NCI-H69 (cell line): ENCODE data around the gene NR1H4.
"Not testable (repeated sequence)": the region's sequence is repeated elsewhere in the genome, so short reads cannot be mapped to it uniquely, and the experiment has no call there.

Experiments used
- DNase-seq: peaks from one replicate; lab custom pipeline; 2025; lab: John Stamatoyannopoulos, UW

The NR1H4 gene

GRCh38 chr12:100567945-100568344, 94.3 kb downstream of the NR1H4 start:
- DNase-seq: no peak

GRCh38 chr12:100572184-100572583, 98.5 kb downstream of the NR1H4 start:
- DNase-seq: no peak

GRCh38 chr12:100573292-100574186, 99.9 kb downstream of the NR1H4 start, which contains the start of gene GAS2L3:
GAS2L3 (plus strand) TSS chr12:100573684; CDS start chr12:100594905, 21,221 bp downstream.
- peak; percentile 98 for DNase-seq

GRCh38 chr12:100574187-100575074, 100.8 kb downstream of the NR1H4 start:
- peak; percentile 84 for DNase-seq

DNA sequence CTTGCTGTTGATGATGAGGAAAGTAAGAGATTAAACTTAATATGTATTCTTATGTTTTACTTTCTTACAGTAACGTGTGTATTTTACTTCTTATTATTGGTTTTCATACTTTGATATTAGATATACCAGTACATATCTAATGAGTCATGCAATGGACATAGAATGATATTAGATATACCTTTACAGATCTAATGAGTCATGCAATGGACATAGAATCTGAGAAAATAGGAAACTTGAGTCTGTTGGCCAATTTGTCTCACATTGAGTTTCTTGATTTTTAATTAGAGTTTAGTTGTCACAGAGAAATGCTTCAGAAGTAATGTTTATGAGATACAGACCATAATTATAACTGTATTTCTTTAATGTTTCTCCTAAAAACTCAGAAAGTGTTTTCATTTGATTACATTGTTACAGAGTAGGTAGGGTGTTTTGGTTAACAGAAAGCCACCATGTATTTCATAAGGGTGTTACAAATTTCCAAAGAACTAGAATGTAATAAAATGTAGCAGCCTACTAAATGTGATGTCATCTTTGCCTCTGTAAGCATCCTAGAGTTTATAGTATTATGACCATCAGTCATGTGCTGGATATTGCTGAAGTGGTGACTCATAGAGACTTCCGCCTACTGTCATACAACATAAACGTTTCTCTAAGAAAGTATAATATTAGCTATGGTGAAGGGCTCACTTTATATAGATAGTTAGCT, 102.8 kb downstream of the NR1H4 start:
- DNase-seq: peak; percentile 59

- no peak for DNase-seq
Measured at GRCh38 chr12:100578923-100579322, 105.3 kb downstream of the NR1H4 start.

DNA sequence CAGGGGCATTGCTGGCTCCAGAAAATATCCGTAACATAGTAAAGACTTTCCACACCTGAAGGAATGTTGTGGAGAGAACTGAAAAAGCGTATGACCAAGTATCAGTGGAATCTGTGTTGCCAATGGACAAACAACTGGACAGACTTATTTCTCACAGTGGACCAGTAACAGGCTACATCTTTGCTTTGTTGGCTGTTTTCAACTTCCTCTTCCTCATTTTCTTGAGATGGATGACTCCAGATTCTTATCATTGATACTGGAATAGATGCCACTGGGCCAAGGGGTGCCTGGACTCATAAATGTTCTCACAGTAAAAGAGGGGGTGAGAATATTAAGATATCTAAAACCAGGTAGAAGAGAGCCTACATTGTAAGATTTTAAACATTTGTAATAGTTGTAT, 106.2 kb downstream of the NR1H4 start:
- DNase-seq: no peak

- no peak for DNase-seq
Measured at GRCh38 chr12:100584256-100584655, 110.6 kb downstream of the NR1H4 start.

DNA sequence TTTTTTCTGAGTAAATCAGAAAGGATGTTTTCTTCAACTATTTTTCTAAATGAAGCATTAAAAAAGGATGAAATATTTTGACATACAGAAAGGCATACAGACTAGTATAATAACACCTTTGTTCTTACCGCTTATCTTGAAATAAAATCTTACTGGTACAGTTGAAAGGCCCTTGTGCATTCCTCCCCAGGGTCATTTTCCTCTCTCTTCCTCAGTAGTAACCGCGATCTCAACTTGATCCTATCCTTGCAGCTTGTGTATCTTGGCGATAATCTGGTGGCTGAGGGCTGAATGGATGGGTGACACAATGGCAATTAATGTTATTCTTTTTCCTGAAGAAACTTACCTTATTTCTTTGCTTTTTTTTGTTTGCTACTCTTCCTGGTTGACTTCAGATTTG, 118.3 kb downstream of the NR1H4 start:
- DNase-seq: peak; percentile 31

GRCh38 chr12:100593490-100593889, 119.8 kb downstream of the NR1H4 start:
- peak; percentile 84 for DNase-seq

DNA sequence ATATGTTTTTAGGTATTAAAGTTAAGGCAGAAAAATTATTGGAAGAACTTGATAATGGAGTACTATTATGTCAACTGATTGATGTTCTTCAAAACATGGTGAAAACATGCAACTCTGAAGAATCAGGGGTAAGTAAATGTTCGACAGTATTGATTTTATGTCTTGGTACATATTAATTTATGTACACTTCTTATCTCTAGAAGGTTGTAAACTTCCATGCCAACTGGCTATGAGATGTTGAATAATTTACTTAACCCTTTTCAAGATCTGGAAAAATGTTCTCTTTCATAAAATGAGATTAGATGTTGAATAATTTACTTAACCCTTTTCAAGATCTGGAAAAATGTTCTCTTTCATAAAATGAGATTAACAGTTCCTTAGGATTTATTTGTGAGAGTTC, 128.0 kb downstream of the NR1H4 start:
- DNase-seq: no peak

GRCh38 chr12:100602997-100603396, 129.3 kb downstream of the NR1H4 start:
- not testable (repeated sequence) for DNase-seq

GRCh38 chr12:100608776-100609175, 135.1 kb downstream of the NR1H4 start:
- DNase-seq: no peak

DNA sequence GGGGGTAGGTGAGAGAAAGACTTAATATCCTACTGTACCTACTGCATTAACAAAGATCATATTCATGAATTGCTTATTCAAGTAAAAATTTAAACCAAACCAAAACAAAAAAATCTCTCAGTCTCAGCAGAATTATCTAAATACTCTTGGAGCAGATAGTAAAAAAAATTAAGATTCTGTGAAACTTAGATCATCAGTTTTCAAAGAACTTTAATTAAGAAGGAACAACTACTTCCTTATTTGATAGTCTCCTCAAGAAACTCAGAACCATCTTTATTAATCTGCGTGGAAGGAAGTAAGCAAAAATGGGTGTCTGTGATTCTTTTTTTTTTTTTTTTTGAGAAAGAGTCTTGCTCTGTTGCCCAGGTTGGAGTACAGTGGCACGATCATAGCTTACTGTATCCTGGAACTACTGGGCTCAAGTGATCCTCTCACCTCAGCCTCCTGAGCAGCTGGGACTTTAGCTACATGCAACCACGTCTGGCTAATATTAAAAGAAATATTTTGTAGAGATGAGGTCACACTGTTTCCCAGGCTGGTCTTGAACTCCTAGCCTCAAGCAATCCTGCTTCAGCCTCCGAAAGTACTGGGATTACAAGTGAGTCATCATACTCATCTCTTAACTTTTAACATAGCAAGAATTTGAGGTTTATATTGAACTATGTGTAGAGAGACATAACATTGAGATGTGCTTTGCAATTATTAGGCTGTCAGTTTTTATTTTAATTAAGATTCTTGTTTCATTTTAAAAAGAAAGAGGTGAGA, 137.2 kb downstream of the NR1H4 start:
- DNase-seq: no peak

DNA sequence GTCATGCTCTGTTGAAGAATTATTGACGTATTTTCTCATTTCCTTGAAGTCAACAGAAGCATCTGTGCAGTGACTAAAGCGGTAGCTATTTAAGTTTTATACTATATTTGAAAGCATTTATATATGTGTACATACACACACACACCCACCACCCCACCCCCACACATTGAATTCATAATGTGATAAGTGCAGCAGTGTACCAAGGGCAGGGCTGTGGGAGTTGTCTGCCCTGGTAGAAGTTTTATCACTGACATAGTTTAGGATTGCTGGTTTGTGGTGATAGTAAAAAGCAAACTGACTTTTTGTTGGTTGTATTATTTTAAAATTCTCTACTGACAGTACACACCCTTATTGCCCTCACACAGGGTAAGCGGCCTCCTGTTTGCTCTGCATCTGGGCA, 138.9 kb downstream of the NR1H4 start:
- DNase-seq: no peak
